Neural progenitor cell (in vitro differentiated cells): ENCODE measurements around the gene FASLG. TPM values are rescaled to one million over a fixed set of nuclear protein-coding genes. Genes with fewer than 3 reads are reported as not detected.
A peak's percentile ranks its signal among the peaks of the same experiment; 100 is the strongest.
"Not testable (repeated sequence)": the region's sequence is repeated elsewhere in the genome, so short reads cannot be mapped to it uniquely, and the experiment has no call there.

Experiments
- DNase-seq: peaks from one replicate; pipeline ENCODE4 v3.0.0-alpha.2; 2016; ENCODE audit warnings: low spot score
- H2AFZ ChIP-seq: fragments of 200-600 bp; sonication (generic); replicated peaks from 2 replicates; pipeline ENCODE4 v1.6.1; 2016; ENCODE audit warnings: antibody characterized with exemption
- H3F3A ChIP-seq: fragments of 200-600 bp; sonication (generic); 2 replicates; pipeline ENCODE4 v1.6.1; 2016; ENCODE audit warnings: antibody characterized with exemption, low read depth
- H3K27ac ChIP-seq: fragments of 200-600 bp; sonication (generic); 2 replicates; pipeline ENCODE4 v1.5.1; 2016; ENCODE audit warnings: mild to moderate bottlenecking
- H3K27me3 ChIP-seq: fragments of 200-600 bp; sonication (generic); 2 replicates; pipeline ENCODE4 v1.6.1; 2016; ENCODE audit warnings: mild to moderate bottlenecking, moderate library complexity
- H3K36me3 ChIP-seq: fragments of 200-600 bp; sonication (generic); 2 replicates; pipeline ENCODE4 v1.5.1; 2016
- H3K4me1 ChIP-seq: fragments of 200-600 bp; sonication (generic); 2 replicates; pipeline ENCODE4 v1.6.1; 2016; ENCODE audit warnings: mixed run types
- H3K4me2 ChIP-seq: fragments of 200-600 bp; sonication (generic); 2 replicates; pipeline ENCODE4 v1.6.1; 2016
- H3K4me3 ChIP-seq: fragments of 200-600 bp; sonication (generic); 2 replicates; pipeline ENCODE4 v1.5.1; 2016
- H3K79me2 ChIP-seq: fragments of 200-600 bp; sonication (generic); 2 replicates; pipeline ENCODE4 v1.6.1; 2016; ENCODE audit warnings: low read depth
- H3K9ac ChIP-seq: fragments of 200-600 bp; sonication (generic); 2 replicates; pipeline ENCODE4 v1.6.1; 2016
- H3K9me3 ChIP-seq: fragments of 200-600 bp; sonication (generic); 2 replicates; pipeline ENCODE4 v1.5.1; 2016; ENCODE audit warnings: low read depth
- H4K20me1 ChIP-seq: fragments of 200-600 bp; sonication (generic); 2 replicates; pipeline ENCODE4 v1.6.1; 2016; ENCODE audit warnings: low read depth
- H3K27ac Mint-ChIP-seq: 3 replicates; pipeline ENCODE4 v1.8.0; 2021; ENCODE audit warnings: mixed read lengths
- H3K27me3 Mint-ChIP-seq: 2 replicates; pipeline ENCODE4 v1.8.0; 2022; ENCODE audit warnings: low read depth, mild to moderate bottlenecking, inconsistent platforms, moderate library complexity, mixed read lengths; ENCODE audit not compliant: insufficient read depth
- H3K36me3 Mint-ChIP-seq: 3 replicates; pipeline ENCODE4 v1.8.0; 2021; ENCODE audit warnings: mixed read lengths
- H3K4me1 Mint-ChIP-seq: 3 replicates; pipeline ENCODE4 v1.8.0; 2021; ENCODE audit warnings: mixed read lengths
- H3K4me3 Mint-ChIP-seq: 3 replicates; pipeline ENCODE4 v1.8.0; 2021; ENCODE audit warnings: mild to moderate bottlenecking, moderate library complexity, mixed read lengths
- H3K9me3 Mint-ChIP-seq: 3 replicates; pipeline ENCODE4 v1.8.0; 2020; ENCODE audit warnings: mixed read lengths
- EZH2 ChIP-seq: fragments of 200-600 bp; sonication (generic); IDR thresholded peaks from 2 replicates; pipeline ENCODE4 v1.6.1; 2017; ENCODE audit warnings: antibody characterized with exemption, mild to moderate bottlenecking, moderate library complexity
- EZH2phosphoT487 ChIP-seq: fragments of 200-600 bp; sonication (generic); IDR thresholded peaks from 2 replicates; pipeline ENCODE4 v1.6.1; 2017; ENCODE audit warnings: antibody characterized with exemption
- total RNA-seq: library from RNA; depleted of rRNA; stranded (reverse); fragments of >200 nt; gene quantifications from 2 replicates; pipeline ENCODE4 v1.2.3, GENCODE V29; 2015; ENCODE audit warnings: low replicate concordance
- TF ChIP-seq, protein P1 (sequence below): fragments of 200-600 bp; sonication (generic); IDR thresholded peaks from 2 replicates; pipeline ENCODE4 v1.5.1; 2017; ENCODE audit warnings: antibody characterized with exemption, mild to moderate bottlenecking

FASLG gene
- total RNA-seq, 1 donor from 2014 or later, result not detected

DNA sequence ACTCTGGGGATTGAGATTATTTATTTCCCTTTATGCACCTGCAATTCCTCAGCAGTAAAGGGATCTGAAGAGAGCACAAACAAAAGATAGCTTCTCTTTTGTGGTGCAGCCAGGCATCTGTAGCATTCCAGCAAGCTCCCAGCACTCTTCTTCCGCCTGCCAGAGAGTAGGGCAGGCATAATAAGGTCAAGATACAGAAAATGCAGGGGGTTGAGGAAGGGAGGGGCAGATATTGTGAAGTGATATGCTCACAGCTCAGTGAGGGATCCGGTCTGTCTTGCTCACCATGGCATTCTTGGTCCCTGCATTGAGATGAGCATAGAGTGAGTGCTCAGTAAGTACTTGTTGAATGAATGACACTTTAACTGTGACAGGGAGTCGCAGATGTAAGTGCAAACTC lies 23.9 kb downstream of the FASLG start:
- Mint-ChIP-seq H3K36me3 (no peaks in the 10 kb centered on the region), H3K27ac (no peak overlapping the region), H3K4me3 (no peak overlapping the region), H3K27me3 (no peaks in the 10 kb centered on the region), H3K4me1 (peaks cover 10% of the 10 kb centered on the region), H3K9me3 (no peaks in the 10 kb centered on the region)
- no peak overlapping the region for H3K4me3 ChIP-seq
- TF ChIP-seq EZH2 (no peak), EZH2phosphoT487 (no peak)
- TF ChIP-seq, protein P1, sequence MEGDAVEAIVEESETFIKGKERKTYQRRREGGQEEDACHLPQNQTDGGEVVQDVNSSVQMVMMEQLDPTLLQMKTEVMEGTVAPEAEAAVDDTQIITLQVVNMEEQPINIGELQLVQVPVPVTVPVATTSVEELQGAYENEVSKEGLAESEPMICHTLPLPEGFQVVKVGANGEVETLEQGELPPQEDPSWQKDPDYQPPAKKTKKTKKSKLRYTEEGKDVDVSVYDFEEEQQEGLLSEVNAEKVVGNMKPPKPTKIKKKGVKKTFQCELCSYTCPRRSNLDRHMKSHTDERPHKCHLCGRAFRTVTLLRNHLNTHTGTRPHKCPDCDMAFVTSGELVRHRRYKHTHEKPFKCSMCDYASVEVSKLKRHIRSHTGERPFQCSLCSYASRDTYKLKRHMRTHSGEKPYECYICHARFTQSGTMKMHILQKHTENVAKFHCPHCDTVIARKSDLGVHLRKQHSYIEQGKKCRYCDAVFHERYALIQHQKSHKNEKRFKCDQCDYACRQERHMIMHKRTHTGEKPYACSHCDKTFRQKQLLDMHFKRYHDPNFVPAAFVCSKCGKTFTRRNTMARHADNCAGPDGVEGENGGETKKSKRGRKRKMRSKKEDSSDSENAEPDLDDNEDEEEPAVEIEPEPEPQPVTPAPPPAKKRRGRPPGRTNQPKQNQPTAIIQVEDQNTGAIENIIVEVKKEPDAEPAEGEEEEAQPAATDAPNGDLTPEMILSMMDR, result no peak
- DNase-seq, result peak; percentile 67
- H3K4me2 ChIP-seq, result peak overlapping the region; percentile 2
- peaks cover 21% of the 10 kb centered on the region for H3K4me1 ChIP-seq
- no peak overlapping the region for H2AFZ ChIP-seq
- no peaks in the 10 kb centered on the region for H3K9me3 ChIP-seq
- H3K27me3 ChIP-seq, result no peaks in the 10 kb centered on the region
- peaks cover 12% of the 10 kb centered on the region for H3F3A ChIP-seq
- no peak overlapping the region for H3K27ac ChIP-seq
- H3K9ac ChIP-seq, result no peak overlapping the region
- H4K20me1 ChIP-seq, result no peaks in the 10 kb centered on the region
- no peaks in the 10 kb centered on the region for H3K36me3 ChIP-seq
- no peaks in the 10 kb centered on the region for H3K79me2 ChIP-seq

DNA sequence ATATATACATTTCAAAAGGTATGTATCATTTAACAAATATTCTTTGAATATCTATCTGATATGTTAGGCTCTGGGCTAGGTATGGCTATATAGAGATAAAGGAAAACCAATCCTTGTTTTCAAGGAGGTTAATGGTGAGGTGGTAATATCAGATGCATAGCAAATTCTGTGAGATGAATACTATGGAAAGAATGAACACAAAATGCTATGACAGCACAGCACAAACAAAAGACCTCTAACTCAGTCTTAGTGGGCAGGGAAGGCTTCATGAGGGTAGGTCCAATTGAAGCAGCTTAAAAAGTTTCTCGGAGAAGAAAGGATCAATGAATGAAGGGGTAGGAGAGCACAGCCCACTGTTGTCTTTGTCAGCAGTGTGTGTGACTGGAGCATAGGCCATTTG lies 27.2 kb downstream of the FASLG start:
- Mint-ChIP-seq H3K27me3 (no peaks in the 10 kb centered on the region), H3K4me3 (no peak overlapping the region), H3K36me3 (no peaks in the 10 kb centered on the region), H3K4me1 (peaks cover 10% of the 10 kb centered on the region), H3K9me3 (no peaks in the 10 kb centered on the region), H3K27ac (no peak overlapping the region)
- no peaks in the 10 kb centered on the region for H3K36me3 ChIP-seq
- TF ChIP-seq, protein P1, result no peak
- TF ChIP-seq EZH2phosphoT487 (no peak), EZH2 (no peak)
- no peak overlapping the region for H2AFZ ChIP-seq
- H3K4me3 ChIP-seq, result no peak overlapping the region
- H4K20me1 ChIP-seq, result no peaks in the 10 kb centered on the region
- H3K27me3 ChIP-seq, result no peaks in the 10 kb centered on the region
- H3F3A ChIP-seq, result peaks cover 12% of the 10 kb centered on the region
- no peak overlapping the region for H3K4me2 ChIP-seq
- H3K9me3 ChIP-seq, result no peaks in the 10 kb centered on the region
- peaks cover 12% of the 10 kb centered on the region for H3K4me1 ChIP-seq
- H3K9ac ChIP-seq, result no peak overlapping the region
- H3K79me2 ChIP-seq, result no peaks in the 10 kb centered on the region
- DNase-seq, result no peak
- no peak overlapping the region for H3K27ac ChIP-seq

DNA sequence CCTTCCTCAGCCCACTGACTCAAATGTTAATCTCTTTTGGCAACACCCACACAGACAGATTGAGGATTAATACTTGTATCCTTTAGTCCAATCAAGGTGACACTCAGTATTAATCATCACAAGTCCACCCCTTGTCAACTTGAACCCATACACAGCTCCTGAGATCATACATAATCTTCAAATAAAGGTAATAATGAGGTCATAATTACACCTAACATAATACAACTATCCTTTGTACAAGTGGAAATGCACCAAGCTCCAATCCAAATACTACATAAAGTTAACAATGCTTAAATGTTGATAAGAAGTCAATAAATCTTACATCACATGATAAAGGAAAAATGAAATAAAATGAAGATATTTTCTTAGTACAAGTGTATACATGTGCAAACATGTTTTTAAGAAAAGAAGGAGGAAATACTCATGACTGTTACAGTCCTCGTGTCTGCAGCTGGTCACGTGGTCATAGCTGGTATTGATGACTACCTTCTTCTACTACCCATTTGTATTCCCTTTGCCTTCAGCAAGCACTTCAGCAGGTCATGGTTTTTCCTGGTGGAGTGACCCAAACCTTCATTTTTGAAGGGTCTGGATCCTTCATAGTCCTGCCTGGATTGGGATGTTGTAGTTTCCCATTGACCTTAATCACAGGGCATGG lies 29.7 kb downstream of the FASLG start:
- not testable (repeated sequence) for H3K4me1 ChIP-seq, H3K27ac Mint-ChIP-seq, H3K36me3 Mint-ChIP-seq, H3F3A ChIP-seq, H3K27ac ChIP-seq, H2AFZ ChIP-seq, H4K20me1 ChIP-seq, H3K4me3 ChIP-seq, H3K4me1 Mint-ChIP-seq, H3K9me3 Mint-ChIP-seq, H3K27me3 Mint-ChIP-seq, H3K27me3 ChIP-seq, H3K9me3 ChIP-seq, H3K9ac ChIP-seq, H3K4me3 Mint-ChIP-seq, DNase-seq, H3K4me2 ChIP-seq, H3K79me2 ChIP-seq, H3K36me3 ChIP-seq

DNA sequence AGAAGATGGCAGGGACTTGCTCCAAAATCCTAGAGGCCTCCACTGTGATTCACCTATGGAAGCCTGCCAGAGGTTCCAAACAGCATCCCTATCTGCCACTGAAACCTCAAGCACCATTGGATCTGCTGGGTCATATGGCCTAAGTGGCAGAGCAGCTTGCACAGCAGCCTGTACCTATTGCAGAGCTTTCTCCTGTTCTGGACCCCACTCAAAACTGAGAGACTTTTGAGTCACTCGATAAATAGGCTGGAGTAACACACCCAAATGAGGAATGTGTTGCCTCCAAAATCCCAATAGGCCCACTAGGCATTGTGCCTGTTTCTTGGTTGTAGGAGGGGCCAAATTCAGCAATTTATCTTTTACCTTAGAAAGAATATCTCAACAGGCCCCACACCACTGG lies 32.0 kb downstream of the FASLG start:
- not testable (repeated sequence) for H3K27ac ChIP-seq, H3K27me3 Mint-ChIP-seq, H3K36me3 ChIP-seq, H2AFZ ChIP-seq, H3K4me2 ChIP-seq, H3F3A ChIP-seq, H4K20me1 ChIP-seq, H3K27me3 ChIP-seq, H3K4me3 Mint-ChIP-seq, DNase-seq, H3K9me3 Mint-ChIP-seq, H3K9me3 ChIP-seq, H3K9ac ChIP-seq, H3K79me2 ChIP-seq, H3K36me3 Mint-ChIP-seq, H3K27ac Mint-ChIP-seq, H3K4me1 ChIP-seq, H3K4me3 ChIP-seq, H3K4me1 Mint-ChIP-seq
